Middle frontal gyrus (tissue), 1 donor: ENCODE data around the gene AFF3.

ENCODE experiments used
- DNase-seq: peaks from one replicate; pipeline ENCODE4 v3.0.0-alpha.2; 2015; ENCODE audit warnings: low spot score; ENCODE audit errors: extremely low spot score

The AFF3 gene

DNA sequence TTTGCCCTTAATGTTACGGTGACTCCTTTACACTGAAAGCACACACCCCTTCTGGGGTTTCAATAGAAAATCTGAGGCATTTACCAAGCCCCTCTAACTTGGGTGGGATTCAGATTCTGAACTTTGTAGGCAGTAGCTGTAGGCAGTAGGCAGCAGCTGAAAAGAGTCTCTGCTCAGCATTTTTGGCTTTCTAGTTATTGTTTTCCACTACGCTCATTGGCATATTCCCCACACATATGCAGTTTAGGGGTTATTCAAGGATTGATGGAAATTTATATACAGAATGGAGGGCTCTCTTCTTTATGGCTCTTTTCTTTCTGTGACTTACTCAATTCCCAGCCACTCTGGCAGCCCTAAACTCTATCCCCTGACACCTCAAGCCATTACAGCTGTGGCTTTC, 419.9 kb downstream of the AFF3 start:
- DNase-seq, result no peak

DNA sequence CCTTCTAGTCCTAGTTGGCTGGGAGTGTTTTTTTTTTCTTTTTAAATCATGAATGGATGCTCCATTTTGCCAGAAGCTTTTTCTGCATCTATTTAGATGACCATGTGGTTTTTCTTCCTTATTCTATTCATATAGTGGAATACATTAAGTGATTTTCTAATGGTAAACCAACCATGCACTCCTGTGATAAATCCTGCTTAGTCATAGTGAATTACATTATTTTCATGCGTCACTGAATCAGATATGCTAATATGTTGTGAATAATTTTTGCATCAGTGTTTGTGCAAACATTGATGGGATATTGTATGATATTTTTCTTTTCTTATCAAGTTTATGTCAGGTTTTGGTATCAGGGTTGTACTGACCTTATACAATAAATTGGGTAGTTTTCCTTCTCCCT, 423.3 kb downstream of the AFF3 start:
- no peak for DNase-seq

DNA sequence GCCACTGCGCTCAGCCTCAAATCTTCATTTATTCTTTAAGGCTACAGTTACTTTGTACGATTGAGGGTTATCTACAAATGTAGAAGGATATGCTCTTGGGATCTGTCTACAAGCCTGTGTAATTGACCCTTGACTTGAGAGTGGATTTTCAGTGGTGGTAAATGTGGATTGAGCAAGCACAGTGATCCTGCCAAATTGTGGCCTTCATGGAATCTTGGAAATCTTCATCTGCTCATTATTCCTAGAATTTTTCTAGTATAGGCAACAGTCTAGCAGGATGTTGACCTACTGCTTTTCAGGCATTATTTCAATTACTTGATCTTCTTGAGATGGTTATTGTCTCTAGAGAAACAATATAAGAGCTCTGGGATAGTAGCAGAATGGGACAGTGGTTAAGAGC, 426.4 kb downstream of the AFF3 start:
- no peak for DNase-seq

DNA sequence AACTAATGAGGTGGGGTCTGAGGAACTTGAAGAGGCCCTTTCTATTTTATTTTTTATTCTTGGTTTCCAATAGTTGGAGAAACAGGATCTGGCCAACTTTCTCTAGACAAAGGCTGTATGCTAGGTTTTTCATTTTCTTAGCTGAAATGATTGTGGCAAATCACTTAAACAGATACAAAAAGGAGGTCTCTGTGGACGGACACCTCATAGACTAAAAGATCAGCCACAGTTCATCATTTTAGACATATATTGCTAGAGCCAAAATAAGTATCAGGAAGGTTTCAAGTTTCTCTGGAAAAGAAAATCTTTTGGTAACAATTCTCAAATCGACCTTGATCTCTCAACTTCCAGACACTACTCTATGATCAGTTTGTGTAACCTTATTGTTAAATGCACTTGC, 428.0 kb downstream of the AFF3 start:
- DNase-seq, result no peak

DNA sequence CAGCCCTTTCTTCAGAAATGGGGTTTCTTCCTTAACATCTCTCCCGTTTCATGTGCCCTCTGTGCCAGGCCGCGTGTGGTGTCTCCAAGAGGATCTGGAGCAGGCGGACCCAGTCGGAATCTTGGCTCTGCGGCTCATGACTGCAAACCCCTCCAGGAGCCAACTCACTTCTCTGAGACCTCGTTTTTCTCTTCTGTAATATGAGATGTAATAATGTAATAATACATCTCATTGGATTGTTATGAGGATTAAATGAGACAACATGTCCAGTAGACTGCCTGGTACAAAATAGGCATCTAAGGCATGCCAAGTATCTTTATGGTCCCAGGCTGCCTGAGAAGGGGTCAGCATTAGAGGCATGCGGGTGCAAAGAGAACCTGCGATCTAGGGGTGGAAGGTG, 431.2 kb downstream of the AFF3 start:
- DNase-seq, result no peak

DNA sequence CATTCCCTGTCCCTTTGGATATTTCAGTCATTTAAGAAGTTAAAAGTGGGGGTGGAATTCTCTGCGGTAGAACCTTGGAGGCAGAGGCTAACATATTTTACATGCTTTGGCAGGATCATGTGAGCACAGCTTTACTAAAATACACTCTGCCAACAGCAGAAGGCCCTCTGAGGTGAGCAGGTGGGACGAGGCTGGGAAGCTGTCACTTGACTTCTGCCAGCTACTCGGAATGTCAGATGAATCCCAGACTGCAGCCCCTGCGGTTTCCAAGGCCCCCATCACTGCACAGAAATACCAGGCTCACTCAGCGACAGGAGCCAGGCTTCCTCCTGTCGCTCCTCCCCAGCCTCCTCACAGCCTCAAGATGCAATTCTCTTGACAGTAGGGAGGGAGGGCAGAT, 431.7 kb downstream of the AFF3 start:
- no peak for DNase-seq

DNA sequence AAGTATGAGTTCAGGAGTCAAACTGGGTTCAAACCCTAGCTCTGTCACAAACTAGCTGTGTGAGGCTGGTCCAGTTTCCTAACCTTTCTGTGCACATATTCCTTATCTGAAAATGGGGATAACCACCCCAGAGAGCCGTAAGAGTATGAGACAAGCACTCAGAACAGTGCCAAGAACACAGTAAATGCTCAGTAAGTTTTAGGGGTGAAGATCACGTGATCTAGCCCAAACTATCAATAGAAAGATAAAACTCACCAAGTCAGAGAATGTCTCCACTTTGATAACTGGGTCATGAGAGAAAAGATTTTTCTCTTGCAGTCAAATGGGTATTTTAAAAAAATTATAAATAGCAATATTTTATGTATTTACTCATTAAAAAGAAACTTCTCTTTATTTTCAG, 433.2 kb downstream of the AFF3 start:
- no peak for DNase-seq

DNA sequence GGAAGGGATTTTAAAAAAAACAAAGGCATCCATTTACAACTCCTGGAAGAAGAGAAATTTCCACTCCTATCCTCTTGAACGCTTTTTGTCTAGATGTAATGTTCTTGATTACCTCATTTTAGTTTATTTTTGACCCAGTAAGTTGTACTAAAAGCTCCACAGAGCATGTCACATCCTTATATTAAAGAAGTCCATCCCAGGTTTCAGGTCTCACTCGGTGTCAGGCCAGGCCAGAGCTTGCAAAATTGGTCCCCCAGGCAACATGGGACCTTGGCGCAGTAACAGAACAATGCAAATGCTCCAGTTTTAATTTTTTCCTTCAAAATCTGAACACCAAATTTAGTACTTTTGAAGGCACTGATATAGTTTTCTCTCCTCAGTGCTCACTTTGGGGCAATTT, 434.2 kb downstream of the AFF3 start:
- DNase-seq, result no peak

DNA sequence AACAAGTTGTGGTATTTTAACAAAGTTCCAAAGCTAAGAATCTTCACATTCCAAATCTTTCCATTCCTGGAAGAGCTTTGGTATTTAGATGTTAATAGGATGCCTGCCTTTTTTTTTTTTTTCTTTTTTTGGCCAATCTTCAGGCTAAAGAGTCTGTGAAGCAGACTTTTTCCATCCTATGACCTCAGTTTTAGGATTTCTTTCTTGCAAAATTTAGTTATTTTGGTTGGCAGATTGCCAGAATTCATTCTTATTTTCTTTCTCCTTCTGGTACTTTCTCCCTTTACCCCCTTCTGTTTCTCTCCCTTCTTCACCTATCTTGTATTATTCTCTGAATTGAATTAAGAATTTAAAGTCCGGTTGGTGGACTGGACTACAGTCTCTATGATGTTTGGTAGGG, 434.8 kb downstream of the AFF3 start:
- no peak for DNase-seq

DNA sequence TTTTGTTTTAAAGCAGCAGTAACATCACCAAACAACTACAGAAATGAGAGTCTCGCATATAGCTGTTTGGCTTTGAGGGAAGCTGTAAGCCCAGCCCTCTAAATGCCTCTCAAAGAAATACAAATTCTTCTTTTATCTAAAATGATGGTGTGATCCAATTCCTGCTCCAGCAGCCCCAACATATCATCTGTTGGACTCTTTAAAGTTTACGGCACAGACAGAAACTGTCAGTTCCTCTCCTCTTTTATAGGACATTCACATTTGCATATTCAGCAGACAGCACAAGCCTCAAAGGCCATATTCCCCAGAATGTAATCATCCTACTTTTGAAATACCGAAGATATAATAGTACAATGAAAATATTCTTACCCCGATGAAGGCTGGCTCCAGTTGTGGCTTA, 435.7 kb downstream of the AFF3 start:
- DNase-seq, result no peak

DNA sequence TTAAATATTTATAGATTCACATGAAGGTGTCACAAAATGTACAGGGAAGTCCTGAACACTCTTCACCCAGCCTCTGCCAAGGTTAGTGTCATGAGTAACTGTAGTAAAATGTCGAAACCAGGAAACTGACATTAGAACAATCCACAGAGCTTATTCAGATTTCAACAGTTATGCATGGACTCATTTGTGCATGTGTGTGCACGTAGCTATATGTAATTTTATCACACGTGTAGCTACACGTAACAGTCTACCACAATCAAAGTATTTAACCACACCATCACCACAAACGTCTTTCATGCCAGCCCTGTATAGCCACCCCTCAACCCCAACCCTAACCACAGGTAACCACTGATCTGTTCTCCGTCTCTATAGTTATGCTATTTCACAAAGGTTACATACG, 440.9 kb downstream of the AFF3 start:
- no peak for DNase-seq

DNA sequence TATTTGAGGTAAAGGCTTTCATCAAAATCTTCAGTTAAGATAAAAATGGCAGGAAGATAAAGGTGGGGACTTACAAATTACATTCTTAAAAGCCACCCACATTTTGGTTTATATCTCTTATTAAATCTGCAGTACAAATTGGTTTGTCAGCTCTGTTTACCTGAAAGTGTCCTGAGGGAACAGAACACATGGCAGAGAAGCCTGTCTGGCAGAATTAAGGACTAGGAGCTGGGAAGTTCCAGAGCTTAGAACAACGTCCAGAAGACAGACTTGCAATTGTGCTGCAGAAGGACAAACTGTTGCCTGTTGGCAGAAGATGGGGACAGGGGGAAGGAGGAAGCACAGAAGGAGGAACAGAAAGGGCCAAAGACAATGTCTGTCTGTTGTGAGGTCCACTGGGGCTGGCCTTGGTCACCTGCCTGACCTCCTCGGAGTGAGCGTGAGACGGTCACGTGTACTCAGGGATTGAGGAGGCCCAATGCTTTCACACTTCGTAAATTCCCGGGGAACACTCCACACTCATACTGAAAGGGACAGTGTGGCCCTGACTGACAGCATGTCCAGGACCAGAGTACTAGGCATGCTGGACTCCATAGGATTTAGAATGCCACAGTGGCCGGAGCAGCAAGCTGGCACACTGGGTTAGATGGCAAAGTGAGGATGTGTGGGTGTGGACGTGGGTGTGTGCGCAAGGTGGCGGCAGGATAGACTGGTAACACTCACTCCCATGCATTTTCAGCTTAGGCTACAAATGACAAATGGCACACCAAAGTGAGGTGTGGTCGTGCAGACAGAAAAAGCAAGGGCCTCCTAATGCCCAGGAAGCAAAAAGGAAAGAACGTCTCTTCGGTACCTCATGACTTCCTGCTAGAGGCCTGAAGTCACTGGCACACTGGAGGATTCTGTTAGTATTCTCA, 441.6 kb downstream of the AFF3 start:
- no peak for DNase-seq

DNA sequence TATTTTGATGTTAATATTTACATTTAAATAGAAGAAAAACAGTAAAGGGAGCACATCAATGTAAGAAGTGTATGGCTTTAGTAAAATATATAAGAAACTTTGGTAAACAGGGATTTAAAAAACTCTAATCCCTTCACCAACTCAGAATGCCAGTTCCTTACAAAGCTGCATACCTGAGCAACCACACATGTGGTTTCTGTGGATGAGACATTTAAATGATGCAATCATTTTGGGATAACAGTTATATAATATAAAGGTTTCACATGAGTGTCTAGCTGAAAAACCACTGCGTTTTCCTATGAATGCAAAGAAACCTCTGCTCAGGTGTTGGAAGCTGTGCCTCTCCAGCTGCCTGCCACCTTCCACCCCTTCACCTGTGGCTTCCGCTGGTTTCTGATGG, 443.5 kb downstream of the AFF3 start:
- DNase-seq, result no peak

DNA sequence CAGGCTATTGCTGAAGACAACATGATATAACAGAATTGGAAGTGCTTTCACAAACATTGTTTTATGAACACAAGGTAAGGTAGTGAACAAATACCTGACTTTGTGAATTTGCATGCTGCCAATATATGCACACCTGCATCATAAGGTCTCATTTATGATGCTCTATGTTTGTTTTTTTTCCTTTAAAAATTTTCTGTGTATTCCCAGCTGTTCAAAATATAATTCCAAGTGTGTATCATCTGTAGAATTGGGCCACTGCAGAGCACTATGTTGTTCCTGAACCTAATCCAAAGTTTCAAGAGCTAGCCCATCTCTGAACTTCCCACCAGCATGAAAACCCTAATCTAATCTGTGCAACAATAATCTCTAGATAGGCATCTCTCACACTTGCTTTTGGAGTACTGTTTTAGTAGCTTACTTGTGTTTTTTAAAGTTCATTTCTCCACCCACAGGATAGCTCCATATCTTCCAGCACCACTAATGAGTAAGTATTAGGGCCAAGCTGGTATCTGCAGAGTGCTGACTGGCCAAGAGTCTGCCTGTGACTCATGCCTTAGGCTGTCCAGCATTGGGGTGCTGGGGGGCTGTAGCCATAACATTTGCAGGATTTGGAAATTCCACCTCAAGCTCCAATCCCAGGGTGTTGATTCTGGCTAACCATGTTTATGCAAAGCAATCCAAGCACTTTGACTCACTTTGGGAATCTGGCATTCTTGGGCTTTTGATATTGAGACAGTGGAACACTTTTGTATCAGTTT, 444.4 kb downstream of the AFF3 start:
- DNase-seq, result no peak

DNA sequence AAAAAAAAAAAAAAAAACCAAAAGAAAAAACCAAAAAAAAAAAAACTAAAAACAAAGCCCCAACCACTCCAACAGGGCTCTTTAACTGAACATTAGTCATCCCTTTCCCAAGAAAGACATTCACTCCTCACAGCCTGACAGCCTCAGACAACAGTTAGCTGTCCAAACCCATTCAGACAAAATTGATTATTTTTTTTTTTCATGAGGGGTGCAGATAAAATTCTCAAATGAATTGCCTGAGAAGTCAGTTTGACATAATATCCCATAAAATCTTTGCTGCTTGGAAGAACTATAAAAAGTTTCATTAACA, 446.5 kb downstream of the AFF3 start:
- no peak for DNase-seq

DNA sequence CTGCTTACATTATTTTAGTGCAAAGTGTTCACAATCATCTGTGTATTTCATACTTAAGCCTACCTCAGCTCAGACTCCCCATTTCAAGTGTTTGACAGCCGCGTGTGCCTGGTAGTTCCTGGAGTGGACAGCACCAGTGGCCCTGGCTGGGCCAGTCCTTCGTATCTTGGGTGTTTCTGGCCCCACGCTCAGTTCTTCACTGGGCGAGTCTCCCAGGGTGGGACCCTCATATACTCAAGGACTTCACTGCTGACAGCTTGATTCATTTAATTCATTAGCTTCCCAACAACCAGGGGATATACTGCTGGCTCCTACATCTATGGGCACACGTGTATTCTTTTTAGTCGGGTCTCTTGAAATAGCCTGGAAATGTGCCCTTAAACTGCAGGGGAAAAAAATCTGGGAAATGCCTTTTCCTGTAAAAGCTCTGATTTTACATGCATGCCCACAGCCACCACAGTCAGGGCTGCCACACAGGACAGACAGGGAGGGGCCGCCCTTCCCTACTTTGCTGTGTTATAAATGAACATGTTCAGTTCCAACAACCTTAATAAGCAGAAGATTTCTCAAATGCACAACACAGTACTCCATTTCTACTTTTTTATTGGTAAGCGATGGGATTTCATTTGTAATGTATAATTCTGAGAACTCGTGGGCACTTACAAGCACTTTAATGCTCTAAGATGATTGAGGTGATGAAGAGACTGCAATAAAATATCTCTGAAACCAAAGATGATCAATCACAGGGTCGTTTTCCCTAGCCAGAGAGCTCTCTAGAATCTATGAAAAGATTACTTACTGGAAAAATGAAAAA, 447.1 kb downstream of the AFF3 start:
- DNase-seq, result no peak

DNA sequence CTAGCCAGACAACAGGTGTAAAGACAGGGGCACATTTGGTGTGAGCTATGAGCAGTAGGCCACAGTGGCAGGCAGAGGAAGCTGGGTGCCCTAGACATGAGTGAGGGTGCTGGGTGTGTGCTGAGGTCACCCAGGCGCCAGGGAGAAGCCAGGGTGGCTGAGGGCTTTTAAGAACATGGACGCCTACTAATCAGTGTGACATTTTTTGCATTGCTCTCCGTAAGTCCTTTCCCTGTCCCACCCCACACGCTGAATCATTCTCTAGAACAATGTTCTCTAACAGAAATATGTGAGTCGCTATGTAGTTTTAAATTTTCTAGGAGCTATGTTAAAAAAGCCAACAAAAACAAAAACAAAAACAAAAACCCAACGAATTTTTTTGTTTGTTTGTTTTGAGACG, 448.1 kb downstream of the AFF3 start:
- DNase-seq, result no peak

DNA sequence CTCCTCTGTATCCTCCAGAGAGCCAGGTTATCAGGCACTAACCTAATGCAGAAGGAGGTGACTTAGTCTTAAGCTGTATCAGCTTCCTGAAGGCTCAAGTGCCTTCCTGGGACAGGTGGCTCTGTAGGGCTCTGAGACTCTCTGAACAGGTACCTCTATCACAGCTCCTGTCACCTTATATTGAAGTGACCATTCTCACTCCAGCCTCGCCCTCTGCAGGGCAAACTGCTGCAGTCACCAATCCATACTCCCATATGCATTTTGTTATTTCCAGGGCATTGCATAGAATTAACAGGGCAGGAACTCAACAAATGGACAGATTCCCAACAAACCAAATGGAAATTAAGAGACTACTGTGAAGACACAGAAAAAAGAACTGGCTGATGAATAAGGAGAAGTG, 449.6 kb downstream of the AFF3 start:
- DNase-seq, result no peak

DNA sequence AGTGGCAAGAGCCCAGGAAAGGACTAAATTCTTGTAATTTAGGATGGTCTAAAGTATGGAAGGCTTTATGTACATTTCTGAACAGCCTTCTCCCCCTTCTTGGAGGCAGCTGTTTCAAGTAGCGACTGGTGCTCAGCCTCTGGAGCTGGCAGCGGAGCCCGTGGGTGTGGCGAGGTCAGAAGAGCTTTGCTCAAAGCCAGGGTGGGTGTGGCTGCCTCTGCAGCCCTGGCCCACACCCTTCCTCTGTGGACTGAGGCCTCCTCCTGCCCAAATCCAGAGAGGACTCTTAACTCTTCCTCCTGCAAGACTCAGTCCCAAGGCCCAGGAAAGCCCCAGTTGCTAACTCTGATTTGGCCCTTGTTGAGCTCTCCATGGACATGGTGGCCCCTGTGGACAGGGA, 450.5 kb downstream of the AFF3 start:
- no peak for DNase-seq

DNA sequence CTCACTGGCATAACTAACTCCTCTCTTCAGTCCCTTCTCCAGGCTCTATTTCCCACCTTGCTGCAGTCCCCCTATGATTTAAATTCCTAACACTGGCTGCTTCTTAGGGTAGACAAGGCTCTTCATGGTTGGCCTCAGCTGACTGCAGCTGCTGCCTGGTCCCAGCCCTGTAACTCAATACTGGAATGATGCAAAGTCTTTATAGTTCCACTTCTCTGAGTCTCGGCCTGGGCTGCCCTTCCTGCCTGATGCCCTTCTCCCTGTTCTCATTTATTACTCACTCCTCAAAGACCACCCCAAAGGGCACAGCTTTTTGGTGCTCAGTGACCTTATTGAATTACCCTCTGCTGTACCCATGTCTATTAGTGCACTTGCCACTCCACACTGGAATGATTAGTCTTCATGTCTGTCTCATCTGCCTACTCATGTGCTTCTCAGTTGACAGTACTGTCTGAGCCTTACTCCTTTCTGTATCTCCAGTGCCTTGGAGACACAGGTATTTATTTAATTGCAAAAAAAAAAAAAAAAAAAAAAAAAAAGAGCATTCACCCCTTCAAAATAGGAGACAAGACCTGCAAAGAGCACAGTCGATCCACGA, 453.1 kb downstream of the AFF3 start:
- no peak for DNase-seq

DNA sequence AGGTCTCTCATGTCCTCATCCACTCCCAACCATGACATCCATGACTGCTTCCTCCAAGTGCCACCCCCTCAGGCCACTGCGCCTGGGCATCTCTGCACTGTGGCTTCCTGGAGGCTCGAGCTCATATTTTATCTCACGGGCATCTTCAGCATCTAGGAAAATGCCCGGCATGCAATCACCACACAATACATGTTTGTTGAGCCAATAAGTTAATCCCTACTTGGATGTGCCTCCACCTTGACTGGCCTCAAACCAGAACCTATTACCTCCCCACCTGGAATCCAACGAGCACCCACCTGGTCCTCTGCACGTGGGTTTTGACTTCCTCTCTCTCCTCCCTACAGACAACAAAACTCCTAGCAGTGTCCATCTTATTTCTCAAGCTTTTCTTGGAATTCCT, 453.7 kb downstream of the AFF3 start:
- no peak for DNase-seq
